HG03159 (cell line): ENCODE results near the gene CLEC10A.

Source experiments
- ATAC-seq: cut with Tn5 transposase; IDR thresholded peaks from one replicate; pipeline ENCODE4 v1.9.1; 2021; ENCODE audit warnings: mild to moderate bottlenecking, moderate library complexity; ENCODE audit not compliant: unreplicated experiment

Gene CLEC10A

GRCh38 chr17:7042501-7043181 lies 37.4 kb downstream of the CLEC10A start:
- no peak for ATAC-seq

GRCh38 chr17:7041607-7042500 lies 38.2 kb downstream of the CLEC10A start:
- ATAC-seq: no peak

- no peak for ATAC-seq
Observed at GRCh38 chr17:7039832-7040231, 40.2 kb downstream of the CLEC10A start.

- no peak for ATAC-seq
Observed at GRCh38 chr17:7038025-7038862, 41.8 kb downstream of the CLEC10A start.

- peak; percentile 94 for ATAC-seq
Observed at GRCh38 chr17:7035591-7036368, 44.3 kb downstream of the CLEC10A start, which contains the start of gene SLC16A13. TSS of gene SLC16A13 (plus strand) at chr17:7036015. CDS start at chr17:7036383, 368 bp downstream.

- peak; percentile 3 for ATAC-seq
Observed at GRCh38 chr17:7034955-7035590, 45.0 kb downstream of the CLEC10A start.

- no peak for ATAC-seq
Observed at GRCh38 chr17:7029659-7030058, 50.4 kb downstream of the CLEC10A start.

GRCh38 chr17:7029096-7029495 lies 51.0 kb downstream of the CLEC10A start:
- no peak for ATAC-seq

- ATAC-seq: no peak
Observed at GRCh38 chr17:7027335-7027734, 52.7 kb downstream of the CLEC10A start.

GRCh38 chr17:7026471-7027115 lies 53.5 kb downstream of the CLEC10A start:
- ATAC-seq: no peak

GRCh38 chr17:7025245-7025644 lies 54.8 kb downstream of the CLEC10A start:
- no peak for ATAC-seq
